Frontal cortex (tissue), 4 donors: ENCODE measurements around the gene MFAP2. TPM values are rescaled to one million over a fixed set of nuclear protein-coding genes. Genes with fewer than 3 reads are reported as not detected.

Experiments
- DNase-seq, 2 donors: peaks; one replicate each; pipeline ENCODE4 v3.0.0; 2012; ENCODE audit warnings: low spot score in 2 of 2
- FAIRE-seq: peaks from 2 replicates; lab custom pipeline; 2012; peaks lifted over from hg19 to GRCh38; lab: Jason Lieb, UNC
- total RNA-seq: library from RNA; depleted of rRNA; stranded (reverse); fragments of >200 nt; gene quantifications from one replicate; pipeline ENCODE4 v1.2.3, GENCODE V29; 2014
- donor health status: control.
- donor health status: control.
- donor health status: control.

MFAP2 gene
- total RNA-seq, 1 donor from 2014 or later, result 7.3 TPM

DNA sequence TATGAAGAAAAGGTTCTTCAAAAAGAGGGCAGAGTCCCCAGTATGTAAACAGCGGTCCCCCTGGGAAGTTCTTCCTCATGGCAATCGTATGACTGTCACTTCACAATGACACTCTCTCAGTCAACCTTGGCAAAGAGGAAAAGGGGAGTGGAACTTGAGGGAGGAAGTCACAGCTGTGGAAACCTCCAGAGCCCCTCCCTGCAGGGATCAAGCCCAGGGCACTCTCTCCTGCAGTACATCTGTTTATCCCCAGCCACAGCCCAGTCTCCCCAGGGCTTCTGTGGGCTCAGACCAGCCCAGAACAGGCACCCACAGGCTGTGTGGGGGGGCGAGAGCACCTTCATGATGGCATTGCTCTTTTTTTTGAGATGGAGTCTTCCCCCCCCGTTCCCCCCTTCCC is 29.3 kb upstream of the MFAP2 start:
- DNase-seq, result peak; percentile 18 to 34

DNA sequence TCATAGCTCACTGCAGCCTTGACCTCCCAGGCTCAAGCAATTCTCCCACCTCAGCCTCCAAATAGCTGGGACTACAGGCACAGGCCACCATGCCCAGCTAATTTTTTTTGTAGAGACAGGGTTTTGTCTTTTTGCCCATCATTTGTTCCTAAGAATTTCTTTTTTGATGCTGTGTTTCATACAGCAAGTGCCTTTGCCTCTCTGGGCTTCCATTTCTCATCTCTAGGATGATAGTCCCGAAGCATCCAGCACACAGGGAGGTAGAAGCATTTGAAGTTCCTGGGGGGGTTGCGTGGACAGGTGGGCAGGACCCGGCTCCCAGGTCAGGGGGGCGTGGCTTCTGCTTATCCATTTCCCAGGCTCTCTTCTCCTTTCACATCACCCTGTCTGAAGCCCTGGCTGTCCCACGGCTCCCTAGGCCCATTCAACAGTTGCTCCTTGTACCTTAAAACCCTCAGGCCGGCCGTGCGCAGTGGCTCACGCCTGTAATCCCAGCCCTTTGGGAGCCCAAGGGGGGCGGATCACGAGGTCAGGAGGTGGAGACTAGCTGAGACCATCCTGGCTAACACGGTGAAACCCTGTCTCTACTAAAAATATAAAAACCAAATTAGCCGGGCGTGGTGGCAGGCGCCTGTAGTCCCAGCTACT is 27.9 kb upstream of the MFAP2 start:
- FAIRE-seq (no peak), DNase-seq (peak in 1 of 2 donors; percentile 5)

More for the DNA sequence above, 29.3 kb upstream of the MFAP2 start:
- no peak for FAIRE-seq

DNA sequence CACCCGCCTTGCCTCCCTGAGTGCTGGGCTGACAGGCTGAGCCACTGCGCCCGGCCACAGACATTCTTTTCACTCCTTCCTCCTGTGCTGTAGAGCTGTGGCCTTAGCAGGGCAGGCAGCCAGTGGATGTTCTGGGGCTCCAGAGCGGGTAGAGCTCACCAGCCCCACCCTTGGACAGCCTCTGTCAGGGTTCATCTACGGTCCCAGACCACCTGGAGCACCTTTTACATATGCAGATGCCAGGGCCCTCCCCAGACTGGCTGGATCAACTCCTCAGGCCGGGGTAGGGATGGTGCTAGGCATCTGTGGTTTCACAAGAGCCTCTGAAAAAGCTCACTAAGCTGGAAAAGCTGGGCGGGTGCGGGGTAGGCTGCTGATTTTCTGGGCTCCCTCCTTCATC is 26.7 kb upstream of the MFAP2 start:
- DNase-seq (peak in 1 of 2 donors; percentile 6), FAIRE-seq (no peak)

DNA sequence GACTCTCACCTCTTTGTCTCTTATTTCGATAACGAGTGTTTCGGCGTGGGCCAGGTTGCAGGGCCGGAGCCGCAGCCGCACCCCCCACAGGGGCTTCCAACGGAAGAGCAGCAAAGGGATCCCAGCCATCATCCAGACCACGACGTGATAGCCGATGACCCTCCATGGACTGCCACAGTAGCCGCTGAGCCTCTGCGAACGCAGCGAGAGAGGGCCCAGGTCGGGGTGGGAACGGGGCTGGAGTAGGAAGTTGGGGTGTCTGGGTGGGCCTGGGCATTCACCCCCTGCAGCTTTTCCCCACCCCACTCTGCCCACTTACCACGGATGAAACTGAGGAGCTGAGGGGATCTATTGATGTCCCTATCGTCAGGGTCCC is 24.9 kb upstream of the MFAP2 start:
- FAIRE-seq, result no peak
- no peak for DNase-seq

DNA sequence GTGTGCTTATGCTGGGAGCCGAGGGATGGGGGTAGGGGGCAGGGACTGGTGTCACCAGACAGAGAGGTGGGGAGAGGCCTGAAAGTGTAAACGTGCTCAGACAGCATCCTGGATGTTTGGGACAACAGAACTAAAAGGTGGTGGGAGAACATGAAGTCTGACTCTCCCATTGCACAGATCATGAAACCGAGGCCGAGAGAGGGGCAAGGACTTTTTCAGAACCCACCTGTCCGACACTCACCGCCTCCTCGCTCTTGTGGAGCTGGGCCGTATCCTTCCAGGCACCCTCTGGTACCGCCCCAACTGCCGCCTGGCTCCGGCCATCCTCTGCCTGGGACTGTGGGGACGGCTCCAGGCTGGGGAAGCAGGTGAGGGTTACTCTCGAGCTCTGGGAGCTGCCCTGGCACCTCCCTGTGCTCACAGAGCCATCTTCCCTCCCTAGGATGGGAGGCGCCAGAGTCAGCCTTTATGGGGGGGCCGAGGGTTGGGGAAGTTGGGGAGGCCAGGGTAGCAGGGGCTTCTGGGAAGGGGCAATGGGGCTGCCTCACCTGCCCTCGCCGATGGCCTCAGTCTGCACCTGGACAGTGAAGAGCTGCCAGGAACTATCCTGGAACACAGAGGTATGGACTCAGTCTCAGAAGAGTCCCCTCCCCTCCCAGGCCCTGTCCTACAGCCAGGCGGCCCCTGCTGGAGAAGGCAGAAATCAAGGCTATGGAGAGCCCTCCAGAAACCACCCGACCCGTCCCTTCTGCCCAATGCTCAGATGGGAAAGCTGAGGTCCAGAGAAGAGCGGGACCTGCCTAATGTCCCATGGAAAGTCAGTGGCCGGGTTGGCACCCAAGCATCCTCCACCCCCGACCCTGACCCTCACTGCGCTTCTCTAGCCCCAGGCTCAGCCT is 24.3 kb upstream of the MFAP2 start:
- DNase-seq (peak in 1 of 2 donors; percentile 8), FAIRE-seq (no peak)

DNA sequence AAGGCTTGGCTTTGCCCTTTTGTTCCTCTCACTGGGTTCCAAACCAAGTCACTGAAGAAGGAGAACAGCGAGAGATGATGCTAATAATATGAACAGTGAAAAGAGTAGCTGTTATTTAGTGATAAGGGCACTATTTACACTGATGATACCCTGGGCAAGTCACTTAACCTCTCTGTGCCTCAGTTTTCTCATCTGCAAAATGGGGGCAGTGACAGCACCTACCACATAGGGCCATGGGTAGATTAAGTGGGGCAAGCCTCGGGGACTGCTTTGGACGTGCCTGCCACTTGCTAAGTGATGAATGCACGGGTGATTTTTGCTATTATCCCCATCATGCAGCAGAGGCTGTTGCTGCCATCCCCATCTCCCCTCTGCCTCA is 22.1 kb upstream of the MFAP2 start:
- DNase-seq (no peak), FAIRE-seq (no peak)

DNA sequence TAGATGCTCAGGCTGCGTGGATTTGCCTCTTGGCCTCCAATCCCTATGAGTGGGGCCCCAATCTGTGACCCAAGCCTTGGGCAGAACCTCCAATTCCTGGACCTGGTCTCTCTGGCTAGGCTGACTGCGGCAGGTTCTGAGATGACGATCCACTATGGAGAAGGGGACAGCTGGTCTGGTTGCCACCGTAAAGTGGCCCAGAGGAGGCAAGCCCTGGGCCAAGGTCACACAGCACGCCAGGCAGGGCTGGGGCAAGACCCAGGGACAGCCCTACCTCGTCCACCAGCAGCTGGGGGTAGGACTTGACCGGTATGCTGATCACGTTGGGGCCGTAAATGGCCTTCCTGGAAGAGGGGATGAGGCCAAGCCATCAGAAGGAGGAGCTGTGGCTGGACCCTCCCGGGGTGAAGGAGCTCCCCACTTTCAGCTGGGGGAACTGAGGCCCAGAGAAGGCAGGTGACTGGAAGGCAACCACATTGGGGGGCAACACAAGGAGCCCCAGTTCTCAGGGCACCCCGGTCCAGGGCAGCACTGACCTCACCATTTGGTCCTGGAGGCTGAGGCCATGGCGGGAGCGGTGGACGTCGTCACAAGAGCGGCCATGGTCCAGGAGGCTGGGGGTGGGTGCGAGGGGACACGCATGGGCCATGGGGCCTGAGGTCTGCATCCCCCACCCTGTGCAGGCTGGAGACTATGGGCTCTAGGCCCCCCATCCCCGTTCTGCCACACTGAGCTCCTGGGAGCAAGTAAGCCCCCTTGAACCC is 21.5 kb upstream of the MFAP2 start:
- FAIRE-seq (no peak), DNase-seq (peak; percentile 7 to 12)

DNA sequence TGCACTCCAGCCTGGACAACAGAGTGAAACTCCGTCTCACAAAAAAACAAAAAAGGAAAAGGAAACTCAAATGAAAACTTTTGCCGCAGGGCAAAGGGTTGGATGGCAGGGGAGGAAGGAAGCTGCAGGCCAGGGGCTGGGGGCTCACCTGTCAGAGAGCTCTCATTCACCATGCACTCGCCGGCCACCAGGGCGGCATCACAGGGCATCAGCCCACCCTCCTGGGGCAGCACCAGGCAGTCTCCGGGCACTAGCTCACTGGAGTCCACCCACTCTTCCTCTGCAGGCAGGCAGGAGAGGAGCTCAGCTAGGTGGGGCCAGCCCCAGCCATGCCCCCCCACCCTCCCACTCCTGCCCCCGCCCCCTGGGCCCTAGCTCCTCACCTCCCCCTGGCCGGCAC is 19.4 kb upstream of the MFAP2 start:
- no peak for FAIRE-seq
- peak; percentile 6 to 10 for DNase-seq

DNA sequence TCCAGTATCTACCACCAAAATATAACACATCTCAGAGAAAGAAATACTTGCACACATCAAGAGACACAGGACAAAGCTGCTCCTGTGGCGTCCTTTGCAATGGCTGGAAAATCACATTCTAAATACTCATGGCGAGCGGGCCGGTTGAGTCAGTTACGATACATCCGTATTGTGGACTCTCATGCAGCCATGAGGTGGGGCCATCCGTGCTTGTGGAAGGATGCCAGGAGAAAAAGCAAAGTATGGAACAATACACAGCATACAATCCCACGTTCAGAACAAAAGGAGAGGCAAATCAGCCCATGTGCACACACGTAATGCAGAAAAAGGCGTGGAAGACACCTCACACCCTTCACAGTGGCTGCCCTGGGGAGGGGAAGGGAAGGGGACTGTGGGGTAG is 18.2 kb upstream of the MFAP2 start:
- FAIRE-seq (no peak), DNase-seq (no peak)

DNA sequence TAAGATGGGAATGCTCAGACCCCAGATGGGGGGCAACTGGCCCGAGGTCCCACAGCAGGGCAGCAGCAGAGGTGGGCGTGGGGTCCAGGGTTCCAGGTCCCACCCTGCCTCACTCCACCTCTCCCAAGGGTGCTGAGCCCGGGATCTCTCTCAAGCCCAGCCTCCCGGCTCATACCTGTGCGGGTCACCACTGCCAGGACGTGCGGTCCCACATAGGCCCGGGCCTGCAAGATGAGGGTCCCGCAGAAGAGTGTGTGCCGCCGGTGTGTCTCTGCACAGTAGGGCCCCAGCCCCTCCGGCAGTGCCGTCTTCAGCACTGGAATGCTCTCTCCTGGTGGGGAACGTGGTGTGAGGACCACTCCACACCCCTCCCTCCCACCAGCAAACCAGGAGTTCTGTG is 16.4 kb upstream of the MFAP2 start:
- no peak for FAIRE-seq
- no peak for DNase-seq

DNA sequence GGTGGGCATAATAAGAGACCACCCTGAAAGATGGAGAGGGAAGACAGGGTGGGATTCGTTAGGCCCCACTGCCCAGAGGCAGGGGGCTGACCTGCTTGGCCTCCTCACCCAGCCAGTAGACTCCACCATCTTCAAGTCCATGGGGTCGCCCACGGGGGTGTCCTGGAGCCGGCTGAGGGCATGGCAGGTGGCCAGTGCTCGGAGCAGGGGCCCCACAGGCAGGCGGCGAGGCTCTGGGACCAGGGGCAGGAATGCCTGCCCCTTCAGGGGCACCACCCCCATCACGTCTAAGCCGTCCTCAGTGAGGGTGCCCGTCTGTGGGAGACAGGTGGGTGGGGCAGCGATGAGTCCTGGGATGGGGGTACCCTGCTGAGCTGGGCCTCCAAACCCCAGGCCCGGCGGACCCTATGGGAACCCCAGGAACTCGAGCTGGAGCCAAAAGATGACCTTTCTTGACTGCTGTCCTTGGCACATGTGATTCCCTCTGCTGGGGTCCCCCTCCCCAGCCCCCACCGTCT is 13.2 kb upstream of the MFAP2 start:
- FAIRE-seq, result no peak
- no peak for DNase-seq

DNA sequence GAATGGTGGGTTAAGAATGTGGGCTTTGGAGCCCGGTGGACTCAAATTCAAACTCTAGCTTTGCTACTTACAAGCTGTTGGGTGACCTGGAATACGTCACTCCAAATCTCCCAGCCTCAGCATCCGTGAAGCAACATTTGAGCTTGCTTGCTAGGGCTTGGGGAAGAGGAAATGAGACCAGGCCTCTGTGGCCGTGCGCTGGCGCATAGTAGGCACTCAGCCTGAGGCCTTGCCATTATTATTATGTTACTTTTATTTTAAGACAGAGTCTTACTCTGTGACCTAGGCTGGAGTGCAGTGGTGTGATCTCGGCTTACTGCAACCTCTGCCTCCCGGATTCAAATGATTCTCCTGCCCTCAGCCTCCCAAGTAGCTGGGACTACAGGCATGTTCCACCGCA is 12.3 kb upstream of the MFAP2 start:
- no peak for DNase-seq
- FAIRE-seq, result no peak

DNA sequence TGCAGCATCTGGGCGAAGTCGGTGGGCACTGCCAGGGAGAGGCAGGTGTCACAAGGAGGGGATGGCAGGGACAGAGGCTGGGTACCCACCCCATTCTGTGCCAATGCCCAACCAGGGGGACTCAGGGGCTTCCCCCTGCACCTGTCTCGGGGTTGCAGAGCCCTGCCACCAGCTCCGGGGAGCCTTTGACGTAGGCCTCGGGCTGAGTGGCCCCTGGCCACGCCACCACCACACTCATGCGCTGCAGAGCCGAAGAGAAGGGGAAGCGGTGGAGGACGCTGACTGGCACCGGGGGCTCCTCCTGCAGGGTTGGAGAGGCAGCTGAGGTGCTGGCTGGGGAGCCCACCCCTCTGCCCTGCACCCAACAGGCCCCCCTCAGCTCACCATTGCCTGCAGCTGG is 11.7 kb upstream of the MFAP2 start:
- no peak for FAIRE-seq
- no peak for DNase-seq

DNA sequence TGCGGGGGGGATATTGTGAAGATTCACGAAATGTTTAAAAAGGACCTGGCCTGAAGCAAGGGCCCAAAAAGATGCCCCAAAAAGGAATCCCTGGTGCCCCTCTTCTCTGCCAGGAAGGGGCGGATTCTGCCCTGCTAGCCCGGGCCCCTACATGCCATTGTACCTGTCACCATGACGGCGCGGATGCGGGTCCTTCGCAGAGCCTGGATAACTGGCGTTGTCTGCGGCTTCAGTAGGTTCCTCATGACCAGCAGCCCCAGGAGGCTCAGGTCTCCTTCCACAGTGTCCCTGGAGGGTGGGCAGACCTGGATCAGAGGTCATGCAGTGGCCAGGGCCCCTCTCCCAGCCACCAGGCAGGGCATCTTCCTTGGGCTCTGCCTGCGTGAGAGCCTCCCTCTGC is 11.2 kb upstream of the MFAP2 start:
- no peak for DNase-seq
- FAIRE-seq, result no peak

DNA sequence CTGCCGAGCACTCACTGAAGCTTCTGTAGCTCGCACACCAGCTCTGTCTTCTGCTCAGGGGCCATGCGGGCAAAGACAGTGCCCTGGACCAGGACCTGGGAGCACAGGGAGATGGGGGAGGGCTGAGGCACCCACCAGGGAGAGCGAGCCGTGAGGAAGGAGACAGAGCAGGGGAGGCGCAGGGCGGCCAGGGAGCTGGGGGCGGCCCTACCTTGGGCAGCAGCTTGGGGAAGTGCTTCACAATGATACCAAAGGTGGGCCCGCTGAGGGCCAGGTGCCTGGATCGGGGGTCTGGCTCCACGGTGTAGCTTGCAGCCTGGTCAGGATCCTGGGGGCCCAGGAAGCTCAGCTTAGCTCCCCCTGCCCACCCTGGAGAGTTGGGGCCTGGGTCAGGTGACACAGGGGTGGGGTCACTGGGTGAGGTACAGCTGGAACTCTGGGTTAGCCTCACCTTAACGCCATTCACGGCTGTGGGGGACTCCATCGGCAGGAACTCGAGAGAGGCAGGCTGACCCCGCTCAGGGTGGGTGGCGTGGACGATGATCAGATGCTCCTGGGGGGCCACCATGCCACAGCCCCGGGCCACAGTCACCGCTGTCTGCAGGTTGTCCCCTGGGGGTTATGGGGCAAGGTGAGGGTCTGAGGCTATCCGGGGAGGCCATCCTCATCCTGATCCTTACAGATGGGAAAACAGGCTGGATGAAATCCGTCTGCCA is 9.4 kb upstream of the MFAP2 start:
- FAIRE-seq, result no peak
- DNase-seq, result no peak

DNA sequence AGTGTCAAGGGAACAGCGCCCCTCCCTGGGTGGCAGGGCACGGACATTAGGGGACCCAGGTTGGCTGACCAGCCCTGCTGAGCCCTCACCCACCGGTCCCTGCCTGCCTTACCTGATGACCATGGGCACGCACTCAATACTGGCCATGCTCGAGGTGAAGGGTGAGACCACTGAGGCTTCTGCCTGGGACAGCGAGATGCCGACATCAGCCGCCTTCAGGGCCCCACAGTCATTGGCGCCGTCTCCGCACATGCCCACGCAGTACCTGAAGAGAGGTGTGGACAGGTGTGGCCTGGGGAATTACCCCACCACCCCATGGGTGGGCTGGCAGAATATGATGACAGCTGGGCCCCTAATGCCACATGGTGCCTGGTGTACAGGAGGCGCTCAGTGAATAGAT is 7.8 kb upstream of the MFAP2 start:
- FAIRE-seq (no peak), DNase-seq (no peak)

DNA sequence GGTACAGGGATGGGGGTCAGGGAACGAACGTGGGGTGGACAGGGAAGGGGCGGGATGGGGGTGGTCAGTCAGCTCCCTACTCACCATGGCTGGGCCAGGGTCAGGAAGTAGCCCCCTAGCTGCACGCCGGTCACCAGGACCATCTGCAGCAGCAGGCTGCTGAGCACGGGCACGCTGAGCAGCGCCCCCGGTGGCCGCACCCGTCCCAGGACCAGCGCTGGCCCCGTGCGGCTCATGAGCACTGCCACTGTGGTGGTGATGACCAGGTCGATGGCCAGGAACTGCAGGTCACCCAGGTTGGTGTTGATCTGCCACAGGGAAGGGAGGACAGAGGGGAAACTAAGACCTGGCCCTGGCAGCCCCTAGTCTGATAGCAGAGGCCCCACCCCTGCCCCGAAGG is 6.5 kb upstream of the MFAP2 start:
- no peak for DNase-seq

DNA sequence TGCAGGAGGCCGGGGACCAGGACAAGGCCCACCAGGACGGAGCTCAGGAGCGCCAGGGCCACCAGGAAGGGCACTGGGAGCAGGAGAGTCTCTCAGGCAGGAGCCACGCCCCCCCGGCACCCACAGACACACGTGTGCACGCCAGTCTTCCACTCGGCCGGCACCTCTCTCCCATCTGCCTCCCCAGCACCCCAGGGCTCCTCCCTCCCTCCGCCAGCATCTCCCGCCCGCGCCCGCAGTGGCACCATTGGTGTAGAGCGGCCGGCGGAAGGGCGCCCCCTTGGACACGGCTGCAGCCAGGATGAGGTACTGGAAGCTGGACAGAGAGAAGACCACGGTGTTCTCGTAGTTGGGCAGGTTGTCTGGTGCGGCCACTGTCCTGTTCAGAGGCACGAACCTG is 6.1 kb upstream of the MFAP2 start:
- DNase-seq (no peak), FAIRE-seq (no peak)

More for the DNA sequence above, 6.5 kb upstream of the MFAP2 start:
- FAIRE-seq, result no peak

DNA sequence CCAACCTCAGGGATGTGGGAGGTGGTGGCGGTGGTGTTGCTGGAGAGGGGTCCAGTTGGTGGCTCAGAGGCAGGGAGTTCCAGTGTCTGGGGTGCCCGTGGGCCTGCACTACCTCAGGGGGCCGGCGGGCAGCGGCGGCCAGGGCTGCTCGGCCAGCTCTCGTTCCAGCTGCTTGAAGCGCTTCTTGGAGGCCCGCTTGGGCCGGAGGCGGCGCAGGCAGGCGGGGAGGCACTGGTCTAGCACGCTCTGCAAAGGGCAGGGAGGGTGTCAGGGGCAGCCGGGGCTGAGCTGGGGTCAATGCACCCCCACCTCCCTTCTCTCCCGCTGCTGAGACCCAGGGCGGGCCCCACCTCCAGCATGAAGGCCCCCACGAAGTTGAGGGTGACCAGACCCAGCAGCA is 5.7 kb upstream of the MFAP2 start:
- FAIRE-seq, result no peak

DNA sequence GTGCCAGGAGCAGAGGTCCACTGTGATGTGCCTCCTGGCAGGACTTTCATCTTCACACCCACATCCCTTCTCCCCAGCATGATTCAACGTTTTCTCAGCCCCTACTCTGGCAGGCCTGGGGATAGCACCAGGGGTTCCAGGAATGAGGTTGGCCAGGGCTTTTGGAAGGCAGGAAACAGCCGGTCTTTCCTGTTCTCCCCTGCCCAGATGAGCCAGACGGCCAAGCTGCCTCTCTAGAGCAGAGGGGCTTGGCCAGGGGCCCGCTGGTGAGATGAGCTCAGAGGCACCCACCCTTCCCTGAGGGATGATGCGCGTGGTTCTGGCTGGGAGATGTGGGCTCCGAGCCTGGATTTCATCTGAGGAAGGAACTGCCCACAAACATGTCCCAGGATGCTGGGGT is 4.3 kb upstream of the MFAP2 start:
- no peak for FAIRE-seq
- no peak for DNase-seq

More for the DNA sequence above, 5.7 kb upstream of the MFAP2 start:
- no peak for DNase-seq
